Measurements from ENCODE around the gene ARMC12. TPM values are rescaled to one million over a fixed set of nuclear protein-coding genes. Genes with fewer than 3 reads are reported as not detected.

Gene ARMC12
- total and polyA plus RNA-seq, 5 donors = 0.31 to 0.32 TPM; not detected in 3

DNA sequence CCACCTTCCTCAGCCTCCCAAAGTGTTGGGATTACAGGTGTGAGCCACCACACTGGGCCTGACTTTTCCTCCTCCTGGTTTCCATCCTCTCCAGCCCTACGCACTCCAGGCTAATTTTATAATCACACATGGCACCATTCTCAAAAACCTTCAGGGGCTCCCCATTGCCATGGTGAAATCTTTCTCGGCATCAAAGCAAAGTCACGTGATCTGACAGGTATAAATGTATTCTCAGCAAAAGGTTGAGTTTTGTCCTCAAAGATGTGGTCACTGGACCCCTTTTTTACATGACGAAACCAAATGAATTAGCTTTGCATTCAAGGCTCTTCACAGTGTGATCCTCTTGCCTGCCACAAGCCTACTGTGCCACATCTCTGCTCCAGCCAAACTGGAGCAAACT lies 15.5 kb downstream of the ARMC12 start:
- H3K9me3 ChIP-seq (ENCODE audit: control insufficient read depth, low read length) = no peaks in the 10 kb centered on the region
- ATAC-seq (no peak), DNase-seq (no peak)
- no peak overlapping the region for H3K4me3 ChIP-seq (ENCODE audit: low read length)
- WGBS = 94% methylated on average over 4 of the region's 4 CpGs
- no peaks in the 10 kb centered on the region for H3K4me1 ChIP-seq (ENCODE audit: control insufficient read depth, insufficient read depth, low read length)
- H3K27ac ChIP-seq (ENCODE audit: low read length) = no peak overlapping the region
- intact Hi-C loops (cut with DNase I) = no loop called here
- no peaks in the 10 kb centered on the region for H3K27me3 ChIP-seq (ENCODE audit: control insufficient read depth, insufficient read depth)

DNA sequence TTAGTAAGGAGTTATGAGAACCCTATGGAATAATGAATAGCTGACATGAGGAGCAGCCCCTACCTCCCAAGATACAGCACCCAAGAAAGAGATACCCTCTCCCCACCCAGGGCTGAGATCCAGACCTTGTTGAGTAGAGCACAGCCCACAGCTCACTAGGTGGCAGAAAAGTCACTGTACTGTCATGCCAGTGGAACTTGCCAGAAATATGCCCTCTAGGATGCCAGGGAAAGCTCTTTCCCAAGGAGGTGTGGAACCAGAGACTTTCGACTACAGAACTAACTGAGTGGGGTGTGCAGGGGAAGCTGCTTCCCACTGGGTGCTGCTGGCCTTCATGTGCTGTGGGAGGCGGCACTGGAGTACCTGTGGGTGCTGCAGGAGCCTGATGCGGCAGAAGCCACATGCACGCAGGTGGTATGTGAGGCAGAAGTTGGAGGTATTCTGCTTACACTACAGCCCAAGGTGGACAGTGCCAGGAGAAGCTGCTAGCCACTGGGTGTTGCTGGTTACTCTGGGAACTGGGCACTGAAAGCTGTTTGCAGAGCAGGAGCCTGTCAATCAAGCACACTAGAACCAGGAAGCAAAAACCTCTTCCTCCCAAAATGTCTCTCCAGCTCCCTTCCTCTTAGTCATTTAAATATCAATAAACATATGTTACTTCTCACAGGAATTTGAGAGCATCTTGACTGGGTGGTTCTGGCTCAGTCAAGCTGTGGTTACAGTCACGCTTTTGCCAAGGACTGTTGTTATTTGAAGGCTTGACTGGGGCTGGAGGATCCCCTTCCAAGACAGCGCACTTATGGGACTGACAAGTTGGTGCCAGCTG lies 17.8 kb downstream of the ARMC12 start:
- Histone ChIP-seq H3K27me3 (ENCODE audit: control insufficient read depth, insufficient read depth) (no peaks in the 10 kb centered on the region), H3K4me3 (ENCODE audit: low read length) (no peak overlapping the region), H3K27ac (ENCODE audit: low read length) (no peak overlapping the region), H3K4me1 (ENCODE audit: control insufficient read depth, insufficient read depth, low read length) (no peaks in the 10 kb centered on the region), H3K9me3 (ENCODE audit: control insufficient read depth, low read length) (no peaks in the 10 kb centered on the region)
- peak; percentile 38 to 42 for ATAC-seq
- WGBS = 75% methylated on average over 6 of the region's 6 CpGs
- intact Hi-C loops (cut with DNase I) = loop anchor here in 1 of 4 donors (5.0 kb wide), 1 partner anchor 232 kb away; no protein-coding TSS in a partner anchor
- no peak for DNase-seq

DNA sequence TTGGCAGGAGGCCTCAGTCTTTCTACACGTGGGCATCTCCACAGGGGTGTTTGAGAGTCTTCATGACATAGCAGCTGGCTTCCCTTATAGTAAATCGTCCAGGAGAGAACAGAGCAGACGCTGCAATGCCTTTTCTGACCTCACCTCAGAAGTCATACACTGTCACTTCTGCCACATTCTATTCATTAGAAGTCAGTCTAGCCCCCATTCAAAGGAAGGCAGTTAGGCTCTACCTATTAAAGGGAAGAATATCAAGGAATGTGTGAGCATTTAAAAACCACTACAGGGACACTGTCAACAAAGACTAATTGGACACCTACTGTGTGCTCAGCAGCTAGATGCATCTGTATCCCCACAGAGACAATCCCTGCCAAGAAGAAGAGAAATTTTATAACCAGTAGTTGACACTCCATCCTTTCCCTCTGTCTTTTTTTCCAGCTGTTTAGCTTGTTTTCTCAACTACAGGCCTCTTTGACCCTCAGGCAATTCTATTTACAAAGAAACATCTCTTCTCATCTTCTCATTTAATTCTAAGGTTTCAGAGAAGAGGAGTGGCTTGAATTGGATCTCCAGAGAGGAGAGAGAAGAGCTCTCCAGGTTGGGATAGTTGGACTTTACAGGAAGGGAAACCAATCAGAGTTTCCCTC lies 18.6 kb downstream of the ARMC12 start:
- ATAC-seq = no peak
- no peaks in the 10 kb centered on the region for H3K4me1 ChIP-seq (ENCODE audit: control insufficient read depth, insufficient read depth, low read length)
- DNase-seq = no peak
- intact Hi-C loops (cut with DNase I) = loop anchor here in 1 of 4 donors (5.0 kb wide), 1 partner anchor 233 kb away; no protein-coding TSS in a partner anchor
- WGBS = 39% methylated on average over 3 of the region's 3 CpGs
- no peaks in the 10 kb centered on the region for H3K9me3 ChIP-seq (ENCODE audit: control insufficient read depth, low read length)
- no peaks in the 10 kb centered on the region for H3K27me3 ChIP-seq (ENCODE audit: control insufficient read depth, insufficient read depth)
- H3K4me3 ChIP-seq (ENCODE audit: low read length) = no peak overlapping the region
- no peak overlapping the region for H3K27ac ChIP-seq (ENCODE audit: low read length)

DNA sequence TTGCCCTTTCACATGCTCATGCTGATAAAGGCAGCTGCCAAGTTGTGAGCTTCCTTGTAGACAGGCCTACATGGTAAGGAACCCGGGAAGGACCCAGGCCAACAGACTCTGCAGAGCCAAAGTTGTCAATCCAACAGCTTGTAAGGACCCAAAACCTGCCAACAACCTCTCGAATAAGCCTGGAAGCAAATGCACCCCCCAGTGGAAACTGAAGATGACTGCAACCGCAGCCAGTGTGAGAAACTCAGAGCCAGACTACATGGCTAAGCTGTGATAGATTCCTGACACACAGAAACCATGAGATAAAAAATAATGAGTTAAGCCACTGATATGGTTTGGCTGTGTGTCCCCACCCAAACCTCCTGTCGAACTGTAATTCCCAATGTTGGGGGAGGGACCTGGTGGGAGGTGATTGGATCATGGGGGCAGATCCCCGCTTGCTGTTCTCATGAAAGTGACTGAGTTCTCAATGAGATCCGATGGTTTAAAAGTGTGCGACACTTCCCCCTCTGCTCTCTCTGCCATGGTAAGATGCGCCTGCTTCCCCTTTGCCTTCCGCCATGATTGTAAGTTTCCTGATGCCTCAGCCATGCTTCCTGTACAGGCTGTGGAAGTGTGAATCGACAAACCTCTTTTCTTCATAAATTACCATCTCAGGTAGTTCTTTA lies 20.8 kb downstream of the ARMC12 start:
- no peak for ATAC-seq
- no peaks in the 10 kb centered on the region for H3K27me3 ChIP-seq (ENCODE audit: control insufficient read depth, insufficient read depth)
- no peak for DNase-seq
- no peaks in the 10 kb centered on the region for H3K4me1 ChIP-seq (ENCODE audit: control insufficient read depth, insufficient read depth, low read length)
- WGBS = 44% methylated on average over 10 of the region's 10 CpGs
- H3K9me3 ChIP-seq (ENCODE audit: control insufficient read depth, low read length) = no peaks in the 10 kb centered on the region
- no peak overlapping the region for H3K4me3 ChIP-seq (ENCODE audit: low read length)
- H3K27ac ChIP-seq (ENCODE audit: low read length) = no peak overlapping the region
- intact Hi-C loops (cut with DNase I) = loop anchor here in 1 of 4 donors (5.0 kb wide), 1 partner anchor 235 kb away; no protein-coding TSS in a partner anchor

DNA sequence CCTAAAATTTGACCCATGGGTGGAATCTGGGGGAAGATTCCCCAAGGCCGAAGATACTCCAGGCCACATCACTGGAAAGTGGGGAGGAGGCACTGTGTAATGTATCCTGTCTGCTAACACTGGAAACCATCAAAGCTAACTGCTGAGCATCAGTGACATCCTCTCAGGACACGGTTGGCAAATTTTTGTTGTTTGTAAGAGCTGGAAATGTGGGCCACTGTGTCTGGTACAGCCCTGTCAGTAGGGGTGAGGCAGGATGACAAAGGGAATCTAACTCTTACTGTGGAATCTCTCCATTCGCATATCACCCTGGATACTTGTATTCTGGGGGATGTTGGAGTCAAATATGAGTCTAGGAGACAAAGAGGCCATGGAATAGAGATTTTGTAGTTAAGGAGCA lies 22.6 kb downstream of the ARMC12 start:
- intact Hi-C loops (cut with DNase I) = loop anchor here in 1 of 4 donors (5.0 kb wide), 1 partner anchor 237 kb away; no protein-coding TSS in a partner anchor
- Histone ChIP-seq H3K4me1 (ENCODE audit: control insufficient read depth, insufficient read depth, low read length) (no peaks in the 10 kb centered on the region), H3K9me3 (ENCODE audit: control insufficient read depth, low read length) (no peaks in the 10 kb centered on the region), H3K27ac (ENCODE audit: low read length) (no peak overlapping the region), H3K4me3 (ENCODE audit: low read length) (no peak overlapping the region), H3K27me3 (ENCODE audit: control insufficient read depth, insufficient read depth) (no peaks in the 10 kb centered on the region)
- WGBS = 73% methylated on average over 3 of the region's 3 CpGs
- ATAC-seq (no peak), DNase-seq (no peak)

DNA sequence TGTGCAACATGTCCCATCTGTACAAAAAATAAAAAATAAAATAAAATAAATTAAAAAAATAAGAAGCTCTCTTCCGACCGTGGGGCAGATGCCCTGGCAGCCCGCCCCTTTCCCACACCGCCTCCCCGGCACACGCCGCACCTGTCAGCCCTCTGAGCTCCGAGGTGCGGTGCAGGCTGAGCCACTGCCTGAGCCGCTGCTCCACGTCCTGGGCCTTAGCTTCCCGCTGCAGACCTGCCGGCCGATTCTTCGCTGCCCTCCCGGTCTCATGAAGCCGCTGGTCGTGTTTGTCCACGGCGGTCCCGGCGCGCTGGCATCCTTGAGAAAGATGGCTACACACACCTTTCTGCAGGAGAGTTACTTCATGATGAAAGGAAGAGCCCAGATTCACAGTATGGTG lies 28.9 kb downstream of the ARMC12 start:
- WGBS = 88% methylated on average over 23 of the region's 23 CpGs
- Histone ChIP-seq H3K4me1 (ENCODE audit: control insufficient read depth, insufficient read depth, low read length) (no peaks in the 10 kb centered on the region), H3K27me3 (ENCODE audit: control insufficient read depth, insufficient read depth) (no peaks in the 10 kb centered on the region), H3K9me3 (ENCODE audit: control insufficient read depth, low read length) (no peaks in the 10 kb centered on the region), H3K4me3 (ENCODE audit: low read length) (no peak overlapping the region), H3K27ac (ENCODE audit: low read length) (no peak overlapping the region)
- no peak for ATAC-seq
- intact Hi-C loops (cut with DNase I) = no loop called here
- no peak for DNase-seq

DNA sequence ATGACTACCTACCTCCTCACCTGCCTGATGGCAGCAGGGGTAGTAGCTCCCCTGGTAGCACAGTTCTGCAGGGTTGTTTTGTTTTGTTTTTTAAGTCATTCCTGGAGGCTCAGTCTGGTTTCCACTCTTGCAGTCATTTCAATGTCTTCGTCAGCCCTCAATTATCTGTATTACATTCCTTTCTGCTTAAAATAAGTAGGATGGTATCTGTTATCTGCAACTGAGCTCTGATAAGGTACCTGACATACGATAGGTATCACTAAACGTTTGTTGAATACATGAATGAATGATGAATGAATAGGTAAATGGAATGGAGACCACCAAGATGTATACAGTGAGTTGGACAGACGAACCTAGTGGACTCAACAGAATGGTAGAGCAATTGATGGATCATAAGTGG lies 32.4 kb downstream of the ARMC12 start:
- Histone ChIP-seq H3K9me3 (ENCODE audit: control insufficient read depth, low read length) (no peaks in the 10 kb centered on the region), H3K4me1 (ENCODE audit: control insufficient read depth, insufficient read depth, low read length) (no peaks in the 10 kb centered on the region), H3K27ac (ENCODE audit: low read length) (no peak overlapping the region), H3K27me3 (ENCODE audit: control insufficient read depth, insufficient read depth) (no peaks in the 10 kb centered on the region), H3K4me3 (ENCODE audit: low read length) (no peak overlapping the region)
- 48% methylated on average over 4 of the region's 4 CpGs for WGBS
- intact Hi-C loops (cut with DNase I) = no loop called here
- DNase-seq = no peak
- no peak for ATAC-seq

DNA sequence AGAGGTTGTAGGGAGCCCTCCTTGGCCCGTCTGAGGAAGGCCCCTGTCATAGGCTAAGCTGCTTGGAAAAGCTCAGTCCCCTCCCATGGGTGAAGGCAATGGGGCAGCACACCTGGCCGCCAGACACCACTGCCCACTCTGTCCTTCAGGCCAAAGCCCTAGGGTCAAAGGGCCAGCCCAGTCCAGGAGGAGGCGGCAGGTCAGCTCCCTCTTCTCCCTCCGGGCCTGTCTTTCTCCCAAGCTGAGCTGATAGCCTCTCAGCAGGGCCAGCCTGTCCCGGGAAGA lies 34.5 kb downstream of the ARMC12 start:
- Histone ChIP-seq H3K9me3 (ENCODE audit: control insufficient read depth, low read length) (no peaks in the 10 kb centered on the region), H3K27ac (ENCODE audit: low read length) (no peak overlapping the region), H3K27me3 (ENCODE audit: control insufficient read depth, insufficient read depth) (no peaks in the 10 kb centered on the region), H3K4me3 (ENCODE audit: low read length) (no peak overlapping the region), H3K4me1 (ENCODE audit: control insufficient read depth, insufficient read depth, low read length) (no peaks in the 10 kb centered on the region)
- no peak for ATAC-seq
- DNase-seq = no peak
- WGBS = 57% methylated on average over 5 of the region's 5 CpGs
- intact Hi-C loops (cut with DNase I) = no loop called here

DNA sequence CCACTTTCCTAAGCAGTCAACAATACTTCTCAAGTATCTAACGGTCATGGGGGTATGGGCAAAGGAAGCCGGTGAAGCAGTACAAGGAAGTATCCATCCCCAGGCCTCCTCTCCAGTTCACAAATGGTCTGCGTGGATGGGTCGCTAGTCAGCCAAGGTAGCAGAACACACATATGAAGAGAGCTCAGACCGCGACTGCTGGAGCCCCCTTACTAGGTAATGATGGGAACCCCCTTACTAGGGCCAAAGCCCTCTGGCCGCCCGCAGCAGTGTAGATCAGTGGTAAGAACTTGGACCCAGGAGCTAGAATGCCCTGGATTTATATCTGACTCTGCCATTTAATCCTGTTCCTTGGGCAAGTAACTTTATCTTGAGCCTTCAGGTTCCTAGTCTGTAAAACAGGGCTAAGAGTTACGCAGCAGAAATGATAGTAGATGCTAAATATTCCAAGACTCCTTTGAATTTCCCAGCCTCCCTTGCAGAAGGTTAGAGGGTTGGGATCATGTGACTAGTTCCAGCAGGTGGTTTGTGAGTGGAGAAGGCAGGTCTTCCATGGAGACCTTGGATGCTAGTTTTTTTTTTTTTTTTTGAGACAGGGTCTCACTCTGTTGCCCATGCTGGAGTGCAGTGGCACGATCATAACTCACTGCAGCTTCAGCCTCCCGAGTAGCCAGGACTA lies 37.4 kb downstream of the ARMC12 start:
- no peaks in the 10 kb centered on the region for H3K4me1 ChIP-seq (ENCODE audit: control insufficient read depth, insufficient read depth, low read length)
- WGBS = 83% methylated on average over 11 of the region's 11 CpGs
- no peaks in the 10 kb centered on the region for H3K27me3 ChIP-seq (ENCODE audit: control insufficient read depth, insufficient read depth)
- no peak overlapping the region for H3K4me3 ChIP-seq (ENCODE audit: low read length)
- no peak for ATAC-seq
- intact Hi-C loops (cut with DNase I) = no loop called here
- DNase-seq = no peak
- H3K27ac ChIP-seq (ENCODE audit: low read length) = no peak overlapping the region
- no peaks in the 10 kb centered on the region for H3K9me3 ChIP-seq (ENCODE audit: control insufficient read depth, low read length)

DNA sequence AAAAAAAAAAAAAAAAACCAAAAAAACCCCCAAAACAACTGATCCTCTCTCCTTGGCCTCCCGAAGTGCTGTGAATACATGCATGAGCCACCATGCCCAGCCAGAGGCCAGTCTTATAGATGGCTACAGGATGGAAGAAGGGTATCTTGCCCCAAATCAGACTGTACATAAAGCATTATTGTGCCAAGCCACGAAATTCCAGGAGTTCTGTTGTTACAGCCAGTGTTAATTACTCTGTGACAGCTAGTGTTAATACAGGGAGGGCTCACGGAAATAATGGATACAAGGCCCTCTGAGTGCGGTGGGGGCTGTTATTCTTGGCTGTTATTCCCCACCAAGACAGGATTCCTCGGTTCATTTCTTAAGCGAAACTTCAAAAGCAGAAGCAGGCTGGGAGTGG lies 38.2 kb downstream of the ARMC12 start:
- Histone ChIP-seq H3K9me3 (ENCODE audit: control insufficient read depth, low read length) (no peaks in the 10 kb centered on the region), H3K4me1 (ENCODE audit: control insufficient read depth, insufficient read depth, low read length) (no peaks in the 10 kb centered on the region), H3K27me3 (ENCODE audit: control insufficient read depth, insufficient read depth) (peaks cover under 1% of the 10 kb centered on the region), H3K27ac (ENCODE audit: low read length) (no peak overlapping the region), H3K4me3 (ENCODE audit: low read length) (no peak overlapping the region)
- no peak for ATAC-seq
- DNase-seq = no peak
- WGBS = 55% methylated on average over 6 of the region's 6 CpGs
- intact Hi-C loops (cut with DNase I) = no loop called here

Data from right cardiac atrium (tissue), 5 donors.